HepG2 (cell line): Measurements from ENCODE around the gene NUBP1. TPM values are rescaled to one million over a fixed set of nuclear protein-coding genes. Genes with fewer than 3 reads are reported as not detected.
A peak's percentile ranks its signal among the peaks of the same experiment; 100 is the strongest.

ENCODE experiments used
- DNMT1 ChIP-seq: sonication (generic); formaldehyde crosslinking; IDR thresholded peaks from 2 replicates; pipeline ENCODE4 v1.5.1; 2020; ENCODE audit warnings: mild to moderate bottlenecking, missing genetic modification reagents
- FOXO4 ChIP-seq: sonication (generic); formaldehyde crosslinking; conservative IDR thresholded peaks from 2 replicates; pipeline ENCODE4 v1.8.1; 2023; ENCODE audit warnings: missing genetic modification reagents
- GLMP ChIP-seq: sonication (generic); formaldehyde crosslinking; IDR thresholded peaks from 2 replicates; pipeline ENCODE4 v1.9.0; 2021; ENCODE audit warnings: missing genetic modification reagents, mild to moderate bottlenecking, borderline replicate concordance
- GTF3A ChIP-seq: sonication (generic); formaldehyde crosslinking; conservative IDR thresholded peaks from 2 replicates; pipeline ENCODE4 v1.4.0; 2020; ENCODE audit warnings: mild to moderate bottlenecking, missing genetic modification reagents
- KDM5B ChIP-seq: sonication (generic); formaldehyde crosslinking; IDR thresholded peaks from 2 replicates; pipeline ENCODE4 v1.4.0; 2020; ENCODE audit warnings: missing genetic modification reagents, mild to moderate bottlenecking, borderline replicate concordance
- MIXL1 ChIP-seq: IDR thresholded peaks from 2 replicates; pipeline ENCODE4 v1.6.1; 2016
- PRDM4 ChIP-seq: sonication (generic); formaldehyde crosslinking; IDR thresholded peaks from 2 replicates; pipeline ENCODE4 v1.9.0; 2021; ENCODE audit warnings: missing genetic modification reagents, borderline replicate concordance
- RARA ChIP-seq: IDR thresholded peaks from 2 replicates; pipeline ENCODE4 v1.6.1; 2016; ENCODE audit warnings: missing genetic modification reagents, missing compliant biosample characterization
- SOX6 ChIP-seq, 2 experiments: fragments of 450-650 bp in 1 of 2; sonication (generic) in 1 of 2; formaldehyde crosslinking in 1 of 2; IDR thresholded peaks; 2 replicates each; pipeline versions ENCODE4 v1.4.0 to v1.6.1; 2017 to 2020; ENCODE audit warnings: antibody characterized with exemption in 1 of 2, mild to moderate bottlenecking in 1 of 2, missing genetic modification reagents in 1 of 2
- ZFP36 ChIP-seq: fragments of 150-350 bp; IDR thresholded peaks from 2 replicates; pipeline ENCODE4 v1.6.1; 2018; ENCODE audit warnings: borderline replicate concordance, low read length, low read depth; ENCODE audit not compliant: partially characterized antibody
- ZNF136 ChIP-seq: sonication (generic); formaldehyde crosslinking; IDR thresholded peaks from 2 replicates; pipeline ENCODE4 v1.8.1; 2022; ENCODE audit warnings: low read depth, mild to moderate bottlenecking, moderate library complexity, missing genetic modification reagents
- ZNF205 ChIP-seq: IDR thresholded peaks from 2 replicates; pipeline ENCODE4 v1.6.1; 2018; ENCODE audit warnings: missing biosample characterization, missing genetic modification reagents
- ZNF282 ChIP-seq: fragments of 450-650 bp; IDR thresholded peaks from 2 replicates; pipeline ENCODE4 v1.6.1; 2018; ENCODE audit not compliant: partially characterized antibody
- ZNF292 ChIP-seq: sonication (generic); formaldehyde crosslinking; IDR thresholded peaks from 2 replicates; pipeline ENCODE4 v1.8.1; 2022; ENCODE audit warnings: mild to moderate bottlenecking, low read depth, missing genetic modification reagents, borderline replicate concordance
- ZNF34 ChIP-seq: sonication (generic); formaldehyde crosslinking; IDR thresholded peaks from 2 replicates; pipeline ENCODE4 v1.4.0; 2020; ENCODE audit warnings: mild to moderate bottlenecking, missing genetic modification reagents, borderline replicate concordance
- ZNF44 ChIP-seq: sonication (generic); formaldehyde crosslinking; IDR thresholded peaks from 2 replicates; pipeline ENCODE4 v1.5.1; 2020; ENCODE audit warnings: mild to moderate bottlenecking, missing genetic modification reagents
- ZNF552 ChIP-seq: sonication (generic); formaldehyde crosslinking; IDR thresholded peaks from 2 replicates; pipeline ENCODE4 v1.9.0; 2022; ENCODE audit warnings: missing genetic modification reagents, mild to moderate bottlenecking, borderline replicate concordance
- ZNF639 ChIP-seq: conservative IDR thresholded peaks from 2 replicates; pipeline ENCODE4 v1.6.1; 2018; ENCODE audit warnings: missing genetic modification reagents
- ZNF710 ChIP-seq: sonication (generic); formaldehyde crosslinking; IDR thresholded peaks from 2 replicates; pipeline ENCODE4 v1.5.0; 2020; ENCODE audit warnings: mild to moderate bottlenecking, missing genetic modification reagents, borderline replicate concordance
- ZNF772 ChIP-seq: sonication (generic); formaldehyde crosslinking; IDR thresholded peaks from 2 replicates; pipeline ENCODE4 v1.5.0; 2020; ENCODE audit warnings: mild to moderate bottlenecking, missing genetic modification reagents
- ZNF780A ChIP-seq: sonication (generic); formaldehyde crosslinking; IDR thresholded peaks from 2 replicates; pipeline ENCODE4 v1.8.0; 2022; ENCODE audit warnings: mild to moderate bottlenecking, missing genetic modification reagents, moderate library complexity
- polyA plus RNA-seq, 8 experiments: library from polyadenylated mRNA; depleted of rRNA in 3 of 8; stranded (reverse) in 7 of 8; unstranded in 1 of 8; fragments of >200 nt; fragmentation: Illumina TruSeq in 4 of 8; extraction: Trizol in 4 of 8; gene quantifications; 2 replicates each; pipeline versions ENCODE4 v1.2.1 to v1.2.3, GENCODE V29; 2011 to 2016; ENCODE audit warnings: low read depth in 4 of 8, missing spikeins in 1 of 8, mixed read lengths in 1 of 8; ENCODE audit not compliant: insufficient read depth in 1 of 8
- total RNA-seq, 5 experiments: library from RNA; depleted of rRNA; stranded (reverse); fragments of >200 nt; fragmentation: Illumina TruSeq; extraction: Trizol; gene quantifications; 2 replicates each; pipeline ENCODE4 v1.2.3, GENCODE V29; 2016; ENCODE audit warnings: low read depth in 1 of 5

Gene NUBP1
- total and polyA plus RNA-seq, 2 of the 13 experiments (the other 11 are each of a cell fraction or from before 2014, with no cell fraction given) = 53.5 to 70.4 TPM

GRCh38 chr16:10744370-10745030 lies 858 bp downstream of the NUBP1 start (continued):
- 0 out of 2 replicates have a peak, but pooled peaks have one; percentile 51 for TF ChIP-seq ZNF710 (CRISPR knock-in tag)
- peak; percentile 4; the same call in 1 of the 2 replicates for TF ChIP-seq GLMP (CRISPR knock-in tag)
- TF ChIP-seq ZNF205 (CRISPR knock-in tag) = no peak
- TF ChIP-seq FOXO4 (CRISPR knock-in tag) = no peak
- no peak for TF ChIP-seq KDM5B (CRISPR knock-in tag)
- no peak for TF ChIP-seq RARA
- no peak for TF ChIP-seq SOX6 (IDR thresholded peaks at IDR 0.05)
- TF ChIP-seq SOX6 (CRISPR knock-in tag; IDR thresholded peaks at IDR 0.05) = no peak
- TF ChIP-seq DNMT1 (CRISPR knock-in tag) = 0 out of 2 replicates have a peak, but pooled peaks have one; percentile 11
- TF ChIP-seq ZNF34 (CRISPR knock-in tag) = no peak
- TF ChIP-seq ZNF44 (CRISPR knock-in tag) = 0 out of 2 replicates have a peak, but pooled peaks have one; percentile 25
- TF ChIP-seq ZNF136 = no peak
- no peak for TF ChIP-seq ZNF772 (CRISPR knock-in tag)
- TF ChIP-seq ZNF780A (CRISPR knock-in tag) = no peak
- no peak; the same call in 1 of the 2 replicates for TF ChIP-seq ZNF292 (CRISPR knock-in tag)
- TF ChIP-seq ZNF639 (CRISPR knock-in tag) = no peak
- 0 out of 2 replicates have a peak, but pooled peaks have one; percentile 31 for TF ChIP-seq PRDM4 (CRISPR knock-in tag)
- TF ChIP-seq ZNF552 = no peak
- no peak for TF ChIP-seq ZNF282
- TF ChIP-seq ZFP36 = no peak
- no peak for TF ChIP-seq MIXL1 (CRISPR knock-in tag)
- TF ChIP-seq GTF3A (CRISPR knock-in tag) = no peak
